ENCODE data around the gene IFI35.
A peak's percentile ranks its signal among the peaks of the same experiment; 100 is the strongest.
"Not testable (repeated sequence)": the region's sequence is repeated elsewhere in the genome, so short reads cannot be mapped to it uniquely, and the experiment has no call there.

Gene IFI35

GRCh38 chr17:43006639-43007551, at the start of gene IFI35:
IFI35 (plus strand) TSS chr17:43006784; CDS start chr17:43006948, 164 bp downstream.
- DNase-seq, result peak; percentile 86

GRCh38 chr17:42964161-42964932, 42.2 kb upstream of the IFI35 start, which contains the start of gene AARSD1:
AARSD1 (minus strand) TSS chr17:42964454; CDS start chr17:42964440, 14 bp downstream.
- DNase-seq, result peak; percentile 91

- DNase-seq, result no peak
Observed at GRCh38 chr17:42967925-42968324, 38.7 kb upstream of the IFI35 start.

- DNase-seq, result no peak
Observed at GRCh38 chr17:42969001-42969581, 37.5 kb upstream of the IFI35 start.

GRCh38 chr17:42971589-42971988, 35.0 kb upstream of the IFI35 start:
- no peak for DNase-seq

- not testable (repeated sequence) for DNase-seq
Observed at GRCh38 chr17:42973323-42973722, 33.3 kb upstream of the IFI35 start.

- no peak for DNase-seq
Observed at GRCh38 chr17:42975265-42975664, 31.3 kb upstream of the IFI35 start.

GRCh38 chr17:42975701-42976100, 30.9 kb upstream of the IFI35 start:
- not testable (repeated sequence) for DNase-seq

GRCh38 chr17:42979511-42980273, 26.9 kb upstream of the IFI35 start, which contains the start of gene PTGES3L:
PTGES3L (minus strand) TSS chr17:42980080; CDS start chr17:42980053, 27 bp downstream.
- DNase-seq, result peak; percentile 34

- peak; percentile 93 for DNase-seq
Observed at GRCh38 chr17:42980274-42980765, 26.3 kb upstream of the IFI35 start, which contains the start of gene RUNDC1. RUNDC1 (plus strand) TSS chr17:42980565; CDS start chr17:42980577, 12 bp downstream.

GRCh38 chr17:42980766-42981397, 25.7 kb upstream of the IFI35 start:
- DNase-seq, result peak; percentile 68

- DNase-seq, result no peak
Observed at GRCh38 chr17:42982266-42982665, 24.3 kb upstream of the IFI35 start.

GRCh38 chr17:42985225-42985624, 21.4 kb upstream of the IFI35 start:
- DNase-seq, result no peak

GRCh38 chr17:42989141-42989540, 17.4 kb upstream of the IFI35 start:
- no peak for DNase-seq

GRCh38 chr17:42989726-42990652, 16.6 kb upstream of the IFI35 start:
- DNase-seq, result no peak

GRCh38 chr17:42991471-42991870, 15.1 kb upstream of the IFI35 start:
- no peak for DNase-seq

- no peak for DNase-seq
Observed at GRCh38 chr17:42992872-42993271, 13.7 kb upstream of the IFI35 start.

- not testable (repeated sequence) for DNase-seq
Observed at GRCh38 chr17:42993913-42994312, 12.7 kb upstream of the IFI35 start.

- no peak for DNase-seq
Observed at GRCh38 chr17:42997390-42997983, 9.1 kb upstream of the IFI35 start.
